IMR-90 (cell line): Measurements from ENCODE around the gene MED13.
"Not testable (repeated sequence)": the region's sequence is repeated elsewhere in the genome, so short reads cannot be mapped to it uniquely, and the experiment has no call there.

Experiments
- CEBPB ChIP-seq: IDR thresholded peaks from 2 replicates; pipeline ENCODE4 v1.6.1; 2012; ENCODE audit warnings: low read depth, low read length, improper control_type of control experiment
- POLR2A ChIP-seq: IDR thresholded peaks from 2 replicates; pipeline ENCODE4 v1.6.1; 2012; ENCODE audit warnings: mild to moderate bottlenecking, low read depth, low read length
- SMC3 ChIP-seq: fragments of 150-350 bp; IDR thresholded peaks from 2 replicates; pipeline ENCODE4 v1.6.1; 2016; ENCODE audit warnings: low read depth, mild to moderate bottlenecking, antibody characterized with exemption, low read length, moderate library complexity
- USF2 ChIP-seq: fragments of 150-350 bp; IDR thresholded peaks from 2 replicates; pipeline ENCODE4 v1.6.1; 2017; ENCODE audit warnings: mild to moderate bottlenecking, antibody characterized with exemption, low read length, low read depth

GRCh38 chr17:61894310-61894709 is 170.8 kb downstream of the MED13 start:
- not testable (repeated sequence) for TF ChIP-seq SMC3, CEBPB, USF2, POLR2A
